Spleen (tissue), 7 donors: Measurements from ENCODE around the gene CUBN.
"Not testable (repeated sequence)": the region's sequence is repeated elsewhere in the genome, so short reads cannot be mapped to it uniquely, and the experiment has no call there.

Experiments used
- POLR2A ChIP-seq, 3 donors: fragments of 450-650 bp; IDR thresholded peaks; one replicate each; pipeline ENCODE4 v1.5.1; 2017; ENCODE audit warnings: antibody characterized with exemption in 3 of 3, mild to moderate bottlenecking in 1 of 3
- TF ChIP-seq, protein P1 (sequence below), 11 experiments: fragments of 200-600 bp in 7 of 11; fragments of 450-650 bp in 4 of 11; sonication (generic) in 4 of 11; IDR thresholded peaks in 8 of 11; conservative IDR thresholded peaks in 3 of 11; 1 replicate in 7 of 11; 2 replicates in 4 of 11; pipeline versions ENCODE4 v1.4.0 to v1.8.0; 2016 to 2021; ENCODE audit warnings: antibody characterized with exemption in 11 of 11, inconsistent platforms in 4 of 11, mild to moderate bottlenecking in 1 of 11
- donor health status: DM: no; HTN: no; CAD: no; lungs with moderate emphysema.
- donor health status: DM: no; HTN: no; CAD: no.
- donor health status: DM: no; HTN: no; CAD: no.

DNA sequence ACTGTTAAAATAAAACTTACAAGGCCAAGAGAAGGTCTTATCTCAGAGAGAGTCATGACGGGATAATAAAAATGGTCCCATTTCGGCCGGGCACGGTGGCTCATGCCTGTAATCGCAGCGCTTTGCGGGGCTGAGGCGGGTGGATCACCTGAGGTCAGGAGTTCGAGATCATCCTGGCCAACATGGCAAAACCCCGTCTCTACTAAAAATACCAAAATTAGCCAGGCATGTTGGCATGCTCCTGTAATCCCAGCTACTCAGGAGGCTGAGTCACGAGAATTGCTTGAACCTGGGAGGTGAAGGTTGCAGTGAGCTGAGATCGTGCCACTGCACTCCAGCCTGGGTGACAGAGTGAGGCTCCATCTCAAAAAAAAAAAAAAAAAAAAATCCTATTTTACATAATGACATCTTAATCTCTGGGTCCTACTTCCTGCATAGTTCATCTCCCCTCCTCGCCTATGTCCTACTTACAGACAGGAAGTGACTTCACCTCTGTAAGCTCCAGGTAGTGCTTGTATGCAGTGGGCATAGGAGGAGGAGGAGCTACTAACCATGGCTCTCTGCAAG, 14.7 kb downstream of the CUBN start:
- not testable (repeated sequence) for TF ChIP-seq POLR2A (IDR thresholded peaks at IDR 0.05)
- TF ChIP-seq, protein P1, sequence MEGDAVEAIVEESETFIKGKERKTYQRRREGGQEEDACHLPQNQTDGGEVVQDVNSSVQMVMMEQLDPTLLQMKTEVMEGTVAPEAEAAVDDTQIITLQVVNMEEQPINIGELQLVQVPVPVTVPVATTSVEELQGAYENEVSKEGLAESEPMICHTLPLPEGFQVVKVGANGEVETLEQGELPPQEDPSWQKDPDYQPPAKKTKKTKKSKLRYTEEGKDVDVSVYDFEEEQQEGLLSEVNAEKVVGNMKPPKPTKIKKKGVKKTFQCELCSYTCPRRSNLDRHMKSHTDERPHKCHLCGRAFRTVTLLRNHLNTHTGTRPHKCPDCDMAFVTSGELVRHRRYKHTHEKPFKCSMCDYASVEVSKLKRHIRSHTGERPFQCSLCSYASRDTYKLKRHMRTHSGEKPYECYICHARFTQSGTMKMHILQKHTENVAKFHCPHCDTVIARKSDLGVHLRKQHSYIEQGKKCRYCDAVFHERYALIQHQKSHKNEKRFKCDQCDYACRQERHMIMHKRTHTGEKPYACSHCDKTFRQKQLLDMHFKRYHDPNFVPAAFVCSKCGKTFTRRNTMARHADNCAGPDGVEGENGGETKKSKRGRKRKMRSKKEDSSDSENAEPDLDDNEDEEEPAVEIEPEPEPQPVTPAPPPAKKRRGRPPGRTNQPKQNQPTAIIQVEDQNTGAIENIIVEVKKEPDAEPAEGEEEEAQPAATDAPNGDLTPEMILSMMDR (IDR thresholded peaks at IDR 0.05 in 8 of 11, conservative IDR thresholded peaks at IDR 0.05 in 3 of 11) = not testable (repeated sequence)
